ENCODE measurements around the gene ZFP91.

- TF ChIP-seq CTCF (IDR thresholded peaks at IDR 0.05) (no peak), POLR2A (IDR thresholded peaks at IDR 0.05) (no peak)
Measured at GRCh38 chr11:58649623-58650022, 70.8 kb downstream of the ZFP91 start.

Measured in adrenal gland (tissue), 5 donors.